ENCODE results near the gene GRIA1.

DNA sequence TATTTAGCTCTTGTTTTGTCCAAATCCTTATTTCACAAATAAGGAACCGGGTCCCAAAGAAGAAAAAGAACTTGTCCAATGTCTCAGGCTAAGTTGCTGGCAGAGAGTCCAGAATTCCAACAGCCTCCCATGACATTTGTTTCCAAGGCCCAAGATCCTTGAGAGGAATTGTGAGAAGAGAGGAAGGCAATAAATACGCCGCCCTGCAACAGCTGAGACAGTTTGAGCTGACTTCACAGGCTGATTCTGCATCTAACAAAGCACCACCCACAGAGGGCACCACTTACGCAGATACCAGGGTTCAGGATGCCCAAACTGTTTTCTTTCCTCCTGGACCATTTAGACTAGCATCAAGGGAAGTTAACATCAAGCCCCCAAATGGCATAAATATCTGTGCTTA lies 336.9 kb downstream of the GRIA1 start:
- TF ChIP-seq, protein P1, sequence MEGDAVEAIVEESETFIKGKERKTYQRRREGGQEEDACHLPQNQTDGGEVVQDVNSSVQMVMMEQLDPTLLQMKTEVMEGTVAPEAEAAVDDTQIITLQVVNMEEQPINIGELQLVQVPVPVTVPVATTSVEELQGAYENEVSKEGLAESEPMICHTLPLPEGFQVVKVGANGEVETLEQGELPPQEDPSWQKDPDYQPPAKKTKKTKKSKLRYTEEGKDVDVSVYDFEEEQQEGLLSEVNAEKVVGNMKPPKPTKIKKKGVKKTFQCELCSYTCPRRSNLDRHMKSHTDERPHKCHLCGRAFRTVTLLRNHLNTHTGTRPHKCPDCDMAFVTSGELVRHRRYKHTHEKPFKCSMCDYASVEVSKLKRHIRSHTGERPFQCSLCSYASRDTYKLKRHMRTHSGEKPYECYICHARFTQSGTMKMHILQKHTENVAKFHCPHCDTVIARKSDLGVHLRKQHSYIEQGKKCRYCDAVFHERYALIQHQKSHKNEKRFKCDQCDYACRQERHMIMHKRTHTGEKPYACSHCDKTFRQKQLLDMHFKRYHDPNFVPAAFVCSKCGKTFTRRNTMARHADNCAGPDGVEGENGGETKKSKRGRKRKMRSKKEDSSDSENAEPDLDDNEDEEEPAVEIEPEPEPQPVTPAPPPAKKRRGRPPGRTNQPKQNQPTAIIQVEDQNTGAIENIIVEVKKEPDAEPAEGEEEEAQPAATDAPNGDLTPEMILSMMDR (IDR thresholded peaks at IDR 0.05), result no peak
- TF ChIP-seq EZH2 (IDR thresholded peaks at IDR 0.05; ENCODE audit: borderline replicate concordance, insufficient read depth, low read depth, low read length, poor library complexity, severe bottlenecking), result no peak

Data from B cell (primary cell).